Measurements from ENCODE around the gene POLR3E. TPM values are rescaled to one million over a fixed set of nuclear protein-coding genes. Genes with fewer than 3 reads are reported as not detected.

POLR3E gene
- total RNA-seq, 1 experiment from 2014 or later: 54.6 TPM

- H3K4me1 ChIP-seq (ENCODE audit: low read length): no peaks in the 10 kb centered on the region
- H3K9me2 ChIP-seq (replicated peaks; ENCODE audit: insufficient read depth, low read length): no peaks in the 10 kb centered on the region
- H3K27ac ChIP-seq (ENCODE audit: low read length): no peak overlapping the region
- no peak for DNase-seq
- peaks cover 39% of the 10 kb centered on the region for H3K79me2 ChIP-seq (ENCODE audit: low read length)
- H3K36me3 ChIP-seq (ENCODE audit: insufficient read depth, low read length): peaks cover 12% of the 10 kb centered on the region; the same call in 1 of the 2 replicates
- no peak overlapping the region for H2AFZ ChIP-seq (ENCODE audit: low read length)
- no peaks in the 10 kb centered on the region for H3K9me3 ChIP-seq (ENCODE audit: low read length)
- no peak overlapping the region for H3K9ac ChIP-seq (ENCODE audit: low read length)
- H3K4me3 ChIP-seq (ENCODE audit: low read length): no peak overlapping the region
- H4K20me1 ChIP-seq (ENCODE audit: insufficient read depth, low read depth, low read length): peaks cover 31% of the 10 kb centered on the region
- H3K4me2 ChIP-seq (ENCODE audit: low read depth, low read length, poor library complexity, severe bottlenecking): no peak overlapping the region
- H3K27me3 ChIP-seq (ENCODE audit: low read length): no peaks in the 10 kb centered on the region
Observed at GRCh38 chr16:22306788-22307187, 9.6 kb downstream of the POLR3E start.

DNA sequence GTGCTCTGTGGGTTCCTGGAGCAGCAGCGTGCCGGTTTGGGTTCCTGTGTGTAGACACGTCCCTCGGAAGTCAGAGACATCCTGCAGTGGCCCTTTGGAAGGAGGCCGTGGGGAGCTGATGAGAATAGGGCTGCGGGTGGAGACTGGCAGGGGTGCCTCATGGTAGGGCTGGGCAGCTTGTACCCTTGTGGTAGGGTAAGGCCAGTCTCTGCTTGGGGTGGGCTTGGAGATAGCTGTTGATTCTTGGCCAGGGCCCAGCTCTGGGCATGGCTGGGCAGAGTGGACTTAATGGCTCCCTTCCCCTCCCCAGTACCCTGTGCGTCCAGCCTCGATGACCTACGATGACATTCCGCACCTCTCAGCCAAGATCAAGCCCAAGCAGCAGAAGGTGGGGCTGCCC lies 10.6 kb downstream of the POLR3E start:
- DNase-seq: no peak
- Histone ChIP-seq H2AFZ (ENCODE audit: low read length) (no peak overlapping the region), H3K9me3 (ENCODE audit: low read length) (no peaks in the 10 kb centered on the region), H3K36me3 (ENCODE audit: insufficient read depth, low read length) (peaks cover 12% of the 10 kb centered on the region; the same call in 1 of the 2 replicates), H3K4me2 (ENCODE audit: low read depth, low read length, poor library complexity, severe bottlenecking) (no peak overlapping the region), H3K9ac (ENCODE audit: low read length) (no peak overlapping the region), H3K4me3 (ENCODE audit: low read length) (no peak overlapping the region), H4K20me1 (ENCODE audit: insufficient read depth, low read depth, low read length) (peaks cover 21% of the 10 kb centered on the region), H3K9me2 (replicated peaks; ENCODE audit: insufficient read depth, low read length) (no peaks in the 10 kb centered on the region), H3K27me3 (ENCODE audit: low read length) (no peaks in the 10 kb centered on the region), H3K79me2 (ENCODE audit: low read length) (peaks cover 29% of the 10 kb centered on the region), H3K27ac (ENCODE audit: low read length) (no peak overlapping the region), H3K4me1 (ENCODE audit: low read length) (no peaks in the 10 kb centered on the region)

DNA sequence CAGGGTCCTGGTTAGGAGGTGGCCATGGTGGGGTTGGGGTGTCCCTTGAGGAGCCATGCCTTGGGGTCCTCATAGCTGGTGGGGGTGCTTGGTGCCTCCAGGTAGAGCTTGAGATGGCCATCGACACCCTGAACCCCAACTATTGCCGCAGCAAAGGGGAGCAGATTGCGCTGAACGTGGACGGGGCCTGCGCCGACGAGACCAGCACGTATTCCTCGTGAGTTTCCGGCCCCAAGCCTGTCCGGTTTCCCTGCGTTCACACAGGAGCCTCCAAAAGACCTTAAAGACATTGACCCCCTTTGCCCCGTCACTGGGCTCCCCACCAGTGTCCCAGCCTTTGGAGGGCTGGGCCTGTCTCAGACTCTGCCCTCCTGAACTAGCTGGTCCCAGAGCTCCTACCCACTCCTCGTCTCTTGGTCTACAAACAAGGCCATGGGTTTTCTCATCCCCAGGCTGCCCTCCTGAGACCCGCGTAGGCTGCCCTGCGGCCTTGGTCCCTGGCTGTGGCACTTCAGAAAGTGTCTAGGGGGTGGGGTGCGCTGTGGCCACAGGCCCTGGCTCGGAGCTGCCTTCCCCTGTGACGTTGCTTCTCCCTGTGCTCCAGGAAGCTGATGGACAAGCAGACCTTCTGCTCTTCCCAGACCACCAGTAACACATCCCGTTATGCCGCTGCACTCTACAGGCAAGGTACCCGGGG lies 11.8 kb downstream of the POLR3E start:
- H3K4me1 ChIP-seq (ENCODE audit: low read length): no peaks in the 10 kb centered on the region
- H3K9me2 ChIP-seq (replicated peaks; ENCODE audit: insufficient read depth, low read length): no peaks in the 10 kb centered on the region
- peaks cover 21% of the 10 kb centered on the region for H3K79me2 ChIP-seq (ENCODE audit: low read length)
- no peak overlapping the region for H3K27ac ChIP-seq (ENCODE audit: low read length)
- no peak overlapping the region for H3K9ac ChIP-seq (ENCODE audit: low read length)
- no peak for DNase-seq
- H3K4me3 ChIP-seq (ENCODE audit: low read length): no peak overlapping the region
- no peak overlapping the region for H2AFZ ChIP-seq (ENCODE audit: low read length)
- H4K20me1 ChIP-seq (ENCODE audit: insufficient read depth, low read depth, low read length): peaks cover 15% of the 10 kb centered on the region
- no peak overlapping the region for H3K4me2 ChIP-seq (ENCODE audit: low read depth, low read length, poor library complexity, severe bottlenecking)
- peaks cover 11% of the 10 kb centered on the region; the same call in 1 of the 2 replicates for H3K36me3 ChIP-seq (ENCODE audit: insufficient read depth, low read length)
- no peaks in the 10 kb centered on the region for H3K27me3 ChIP-seq (ENCODE audit: low read length)
- H3K9me3 ChIP-seq (ENCODE audit: low read length): no peaks in the 10 kb centered on the region

DNA sequence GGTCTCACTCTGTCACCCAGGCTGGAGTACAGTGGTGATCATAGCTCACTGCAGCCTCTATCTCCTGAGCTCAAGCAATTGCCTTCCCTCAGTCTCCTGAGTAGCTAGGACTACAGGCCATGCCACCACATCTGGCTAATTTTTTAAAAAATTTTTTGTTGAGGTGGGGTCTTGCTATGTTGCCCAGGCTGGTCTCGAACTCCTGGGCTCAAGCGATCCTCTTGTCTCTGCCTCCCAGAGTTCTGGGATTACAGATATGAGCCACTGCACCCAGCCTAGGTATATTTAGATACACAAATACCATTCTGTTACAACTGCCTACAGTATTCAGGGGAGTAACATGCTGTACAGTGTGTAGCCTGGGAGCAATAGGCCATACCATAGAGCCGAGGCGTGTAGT lies 14.3 kb downstream of the POLR3E start:
- H4K20me1 ChIP-seq (ENCODE audit: insufficient read depth, low read depth, low read length): 0 out of 2 replicates have a peak, but pooled peaks cover 4% of the 10 kb centered on the region
- H2AFZ ChIP-seq (ENCODE audit: low read length): no peak overlapping the region
- H3K27ac ChIP-seq (ENCODE audit: low read length): no peak overlapping the region
- peaks cover 6% of the 10 kb centered on the region for H3K79me2 ChIP-seq (ENCODE audit: low read length)
- no peaks in the 10 kb centered on the region for H3K9me2 ChIP-seq (replicated peaks; ENCODE audit: insufficient read depth, low read length)
- DNase-seq: no peak
- H3K4me2 ChIP-seq (ENCODE audit: low read depth, low read length, poor library complexity, severe bottlenecking): no peak overlapping the region
- no peak overlapping the region for H3K9ac ChIP-seq (ENCODE audit: low read length)
- H3K36me3 ChIP-seq (ENCODE audit: insufficient read depth, low read length): peaks cover 7% of the 10 kb centered on the region; the same call in 1 of the 2 replicates
- H3K27me3 ChIP-seq (ENCODE audit: low read length): no peaks in the 10 kb centered on the region
- no peak overlapping the region for H3K4me3 ChIP-seq (ENCODE audit: low read length)
- no peaks in the 10 kb centered on the region for H3K9me3 ChIP-seq (ENCODE audit: low read length)
- H3K4me1 ChIP-seq (ENCODE audit: low read length): no peaks in the 10 kb centered on the region

DNA sequence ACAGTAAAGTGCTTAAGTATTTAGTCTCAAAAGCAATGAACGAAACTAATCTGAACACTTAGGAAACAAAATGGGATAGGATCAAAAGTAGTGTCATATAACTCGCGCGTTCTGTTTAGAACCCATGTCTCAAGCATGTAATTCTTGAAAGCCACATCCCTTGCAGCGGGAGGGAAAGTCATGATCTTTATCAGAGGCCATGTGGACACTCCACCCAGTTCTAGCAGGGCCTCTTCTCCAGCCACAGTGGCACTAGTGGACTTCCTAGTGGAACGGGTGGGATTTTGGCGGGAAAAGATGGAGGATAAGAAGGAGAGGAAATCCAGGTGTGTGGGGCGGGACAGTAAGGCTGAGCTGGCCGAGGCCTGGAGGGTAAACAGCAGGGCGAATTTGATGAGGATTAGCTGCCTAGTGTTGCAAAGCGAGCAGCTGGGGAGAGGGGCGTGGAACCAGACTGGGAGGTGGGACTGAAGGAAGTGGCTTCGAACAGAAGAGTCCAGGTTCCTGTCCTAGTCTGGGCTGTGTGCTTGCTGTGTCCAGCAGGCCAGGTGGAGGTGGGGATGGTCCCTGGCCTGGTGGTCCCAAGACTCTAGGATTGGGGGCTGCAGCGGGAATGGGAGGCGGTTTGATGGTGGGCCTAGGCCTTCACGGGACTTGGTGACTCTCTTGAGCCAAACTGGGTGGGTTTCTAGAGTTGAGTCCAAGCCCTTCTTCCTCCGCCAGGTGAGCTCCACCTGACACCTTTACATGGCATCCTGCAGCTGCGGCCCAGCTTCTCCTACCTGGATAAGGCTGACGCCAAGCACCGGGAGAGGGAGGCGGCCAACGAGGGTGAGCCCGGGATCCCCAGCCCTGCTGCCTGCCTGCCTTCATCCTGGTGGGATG lies 15.9 kb downstream of the POLR3E start:
- no peak overlapping the region for H3K4me3 ChIP-seq (ENCODE audit: low read length)
- no peak for DNase-seq
- no peak overlapping the region for H3K27ac ChIP-seq (ENCODE audit: low read length)
- H3K36me3 ChIP-seq (ENCODE audit: insufficient read depth, low read length): peaks cover 5% of the 10 kb centered on the region; the same call in 1 of the 2 replicates
- H3K79me2 ChIP-seq (ENCODE audit: low read length): no peaks in the 10 kb centered on the region
- H3K9me3 ChIP-seq (ENCODE audit: low read length): no peaks in the 10 kb centered on the region
- H2AFZ ChIP-seq (ENCODE audit: low read length): no peak overlapping the region
- H3K4me2 ChIP-seq (ENCODE audit: low read depth, low read length, poor library complexity, severe bottlenecking): no peak overlapping the region
- H3K27me3 ChIP-seq (ENCODE audit: low read length): no peaks in the 10 kb centered on the region
- H3K4me1 ChIP-seq (ENCODE audit: low read length): no peaks in the 10 kb centered on the region
- H3K9me2 ChIP-seq (replicated peaks; ENCODE audit: insufficient read depth, low read length): no peaks in the 10 kb centered on the region
- H4K20me1 ChIP-seq (ENCODE audit: insufficient read depth, low read depth, low read length): no peaks in the 10 kb centered on the region
- H3K9ac ChIP-seq (ENCODE audit: low read length): no peak overlapping the region

GRCh38 chr16:22313876-22314470 lies 16.8 kb downstream of the POLR3E start:
- Histone ChIP-seq H3K79me2 (ENCODE audit: low read length) (no peaks in the 10 kb centered on the region), H3K9me3 (ENCODE audit: low read length) (no peaks in the 10 kb centered on the region), H3K4me2 (ENCODE audit: low read depth, low read length, poor library complexity, severe bottlenecking) (no peak overlapping the region), H3K9ac (ENCODE audit: low read length) (no peak overlapping the region), H4K20me1 (ENCODE audit: insufficient read depth, low read depth, low read length) (no peaks in the 10 kb centered on the region), H3K4me3 (ENCODE audit: low read length) (no peak overlapping the region), H3K4me1 (ENCODE audit: low read length) (no peaks in the 10 kb centered on the region), H2AFZ (ENCODE audit: low read length) (no peak overlapping the region), H3K27ac (ENCODE audit: low read length) (no peak overlapping the region), H3K27me3 (ENCODE audit: low read length) (no peaks in the 10 kb centered on the region), H3K36me3 (ENCODE audit: insufficient read depth, low read length) (peaks cover 5% of the 10 kb centered on the region; the same call in 1 of the 2 replicates), H3K9me2 (replicated peaks; ENCODE audit: insufficient read depth, low read length) (no peaks in the 10 kb centered on the region)
- no peak for DNase-seq

DNA sequence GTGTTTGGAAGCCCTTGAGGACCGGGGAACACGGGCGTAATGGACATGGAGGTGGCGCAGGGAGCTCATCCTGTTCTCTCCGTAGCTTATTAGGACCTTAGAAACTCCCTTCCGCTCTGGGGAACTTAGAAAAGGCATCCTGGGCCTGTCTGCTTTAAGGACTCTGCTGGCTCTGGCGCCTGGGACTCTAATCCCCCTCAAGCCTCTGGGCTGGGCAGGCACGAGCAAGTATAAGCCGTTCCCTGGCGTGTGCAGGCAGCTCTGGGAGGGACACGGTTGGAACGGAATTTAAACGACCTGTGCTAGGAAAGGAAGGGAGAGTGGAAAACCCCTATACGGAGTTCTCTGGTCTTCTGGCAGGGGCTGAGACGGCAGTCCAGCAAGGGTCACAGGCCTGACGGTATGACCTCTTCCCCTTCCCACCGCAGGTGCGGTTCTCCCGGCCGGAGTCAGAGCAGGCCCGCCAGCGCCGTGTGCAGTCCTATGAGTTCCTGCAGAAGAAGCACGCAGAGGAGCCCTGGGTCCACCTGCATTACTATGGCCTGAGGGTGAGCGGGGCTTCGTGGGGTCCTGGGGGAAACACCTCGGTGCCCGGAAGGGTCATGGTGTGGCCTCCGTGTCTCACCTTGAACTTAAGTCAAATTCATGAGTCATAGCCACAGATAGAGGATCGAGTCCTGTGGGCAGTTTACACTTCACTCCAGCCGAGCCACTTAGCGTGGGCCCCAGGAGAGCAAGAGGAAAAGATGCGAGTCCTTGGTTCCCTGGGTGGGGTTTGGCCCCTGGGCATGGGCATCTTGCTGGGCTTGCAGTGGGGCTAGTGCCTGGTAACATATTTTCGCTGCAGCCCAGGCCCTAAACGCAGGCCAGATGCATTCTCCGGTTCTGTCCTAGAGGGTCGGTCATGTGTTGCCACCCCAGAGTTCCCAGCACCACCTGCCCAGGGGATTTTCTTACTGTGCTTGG lies 17.7 kb downstream of the POLR3E start:
- Histone ChIP-seq H3K9me2 (replicated peaks; ENCODE audit: insufficient read depth, low read length) (no peaks in the 10 kb centered on the region), H3K79me2 (ENCODE audit: low read length) (no peaks in the 10 kb centered on the region), H4K20me1 (ENCODE audit: insufficient read depth, low read depth, low read length) (no peaks in the 10 kb centered on the region), H3K9me3 (ENCODE audit: low read length) (no peaks in the 10 kb centered on the region), H3K4me3 (ENCODE audit: low read length) (no peak overlapping the region), H3K4me2 (ENCODE audit: low read depth, low read length, poor library complexity, severe bottlenecking) (no peak overlapping the region), H3K36me3 (ENCODE audit: insufficient read depth, low read length) (peaks cover under 1% of the 10 kb centered on the region; the same call in 1 of the 2 replicates), H3K27me3 (ENCODE audit: low read length) (no peaks in the 10 kb centered on the region), H3K9ac (ENCODE audit: low read length) (no peak overlapping the region), H2AFZ (ENCODE audit: low read length) (no peak overlapping the region), H3K27ac (ENCODE audit: low read length) (no peak overlapping the region), H3K4me1 (ENCODE audit: low read length) (no peaks in the 10 kb centered on the region)
- no peak for DNase-seq

All from Karpas-422 (cell line).